Thoracic aorta (tissue), 2 donors: ENCODE results near the gene TAF1B. TPM values are rescaled to one million over a fixed set of nuclear protein-coding genes. Genes with fewer than 3 reads are reported as not detected.
"Not testable (repeated sequence)": the region's sequence is repeated elsewhere in the genome, so short reads cannot be mapped to it uniquely, and the experiment has no call there.

Experiments
- ATAC-seq: fragments of 150-250 bp; one replicate; pipeline ENCODE4 v1.8.0; 2017; ENCODE audit warnings: low read depth; ENCODE audit not compliant: insufficient number of reproducible peaks, low FRiP score
- DNase-seq: peaks from one replicate; pipeline ENCODE4 v3.0.0-alpha.2; 2020; ENCODE audit warnings: low spot score
- H3K27ac ChIP-seq, 2 donors: fragments of 200-600 bp; sonication (generic); 1 replicate in 1 of 2; 2 replicates in 1 of 2; pipeline ENCODE4 v1.5.1; 2016; ENCODE audit warnings: mild to moderate bottlenecking in 2 of 2, moderate library complexity in 2 of 2
- H3K27me3 ChIP-seq: fragments of 200-600 bp; sonication (generic); replicated peaks from 2 replicates; pipeline ENCODE4 v1.6.0; 2016; ENCODE audit warnings: mild to moderate bottlenecking; ENCODE audit not compliant: insufficient read depth
- H3K36me3 ChIP-seq: fragments of 200-600 bp; sonication (generic); one replicate; pipeline ENCODE4 v1.5.1; 2016
- H3K4me1 ChIP-seq, 2 donors: fragments of 200-600 bp; sonication (generic); 1 replicate in 1 of 2; 2 replicates in 1 of 2; pipeline versions ENCODE4 v1.5.1 to v1.6.0; 2016; ENCODE audit warnings: low read depth in 2 of 2, mild to moderate bottlenecking in 1 of 2; ENCODE audit not compliant: control insufficient read depth in 1 of 2
- H3K4me3 ChIP-seq: fragments of 200-600 bp; sonication (generic); 2 replicates; pipeline ENCODE4 v1.5.1; 2016; ENCODE audit warnings: mild to moderate bottlenecking
- H3K9me3 ChIP-seq: fragments of 200-600 bp; sonication (generic); 2 replicates; pipeline ENCODE4 v1.5.1; 2016
- total RNA-seq, 2 donors: library from RNA; depleted of rRNA; stranded (reverse); fragments of >200 nt; gene quantifications; one replicate each; pipeline versions ENCODE4 v1.1.0 to v1.2.3, GENCODE V29; 2016
- TF ChIP-seq, protein P1 (sequence below): fragments of 200-600 bp; sonication (generic); IDR thresholded peaks from one replicate; pipeline ENCODE4 v1.5.1; 2019; ENCODE audit warnings: antibody characterized with exemption

The TAF1B gene
- total RNA-seq, 2 donors from 2014 or later: 8.3 to 11.2 TPM

- H3K27me3 ChIP-seq: no peaks in the 10 kb centered on the region
- ATAC-seq: no peak
- no peak overlapping the region for H3K4me3 ChIP-seq
- H3K9me3 ChIP-seq: no peaks in the 10 kb centered on the region
- no peak overlapping the region for H3K27ac ChIP-seq
- H3K4me1 ChIP-seq: no peaks in the 10 kb centered on the region
- TF ChIP-seq, protein P1, sequence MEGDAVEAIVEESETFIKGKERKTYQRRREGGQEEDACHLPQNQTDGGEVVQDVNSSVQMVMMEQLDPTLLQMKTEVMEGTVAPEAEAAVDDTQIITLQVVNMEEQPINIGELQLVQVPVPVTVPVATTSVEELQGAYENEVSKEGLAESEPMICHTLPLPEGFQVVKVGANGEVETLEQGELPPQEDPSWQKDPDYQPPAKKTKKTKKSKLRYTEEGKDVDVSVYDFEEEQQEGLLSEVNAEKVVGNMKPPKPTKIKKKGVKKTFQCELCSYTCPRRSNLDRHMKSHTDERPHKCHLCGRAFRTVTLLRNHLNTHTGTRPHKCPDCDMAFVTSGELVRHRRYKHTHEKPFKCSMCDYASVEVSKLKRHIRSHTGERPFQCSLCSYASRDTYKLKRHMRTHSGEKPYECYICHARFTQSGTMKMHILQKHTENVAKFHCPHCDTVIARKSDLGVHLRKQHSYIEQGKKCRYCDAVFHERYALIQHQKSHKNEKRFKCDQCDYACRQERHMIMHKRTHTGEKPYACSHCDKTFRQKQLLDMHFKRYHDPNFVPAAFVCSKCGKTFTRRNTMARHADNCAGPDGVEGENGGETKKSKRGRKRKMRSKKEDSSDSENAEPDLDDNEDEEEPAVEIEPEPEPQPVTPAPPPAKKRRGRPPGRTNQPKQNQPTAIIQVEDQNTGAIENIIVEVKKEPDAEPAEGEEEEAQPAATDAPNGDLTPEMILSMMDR: no peak
- DNase-seq: no peak
- H3K36me3 ChIP-seq: no peaks in the 10 kb centered on the region
Measured at GRCh38 chr2:9830685-9831410, 12.4 kb upstream of the TAF1B start.

DNA sequence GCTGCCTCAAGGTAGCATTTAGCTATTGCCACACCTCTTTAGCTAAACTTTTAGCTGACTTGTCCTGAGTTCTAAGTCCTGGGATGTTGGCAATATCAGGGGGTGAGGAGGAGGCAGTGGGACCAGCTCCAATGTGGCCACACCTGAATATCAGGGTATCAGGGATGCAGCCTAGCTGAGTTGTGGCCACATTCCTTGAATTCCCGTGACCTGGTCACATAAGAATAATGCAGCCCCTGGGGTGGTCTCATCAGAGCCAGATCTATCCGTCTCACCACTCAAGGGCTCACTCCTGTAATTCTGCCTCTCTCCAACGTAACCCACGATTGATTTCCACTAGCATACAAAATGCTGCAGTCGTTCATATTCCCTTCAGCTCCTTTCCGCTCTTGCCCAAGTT is 11.6 kb upstream of the TAF1B start:
- DNase-seq (no peak), ATAC-seq (no peak)
- TF ChIP-seq, protein P1: no peak
- Histone ChIP-seq H3K4me1 (no peaks in the 10 kb centered on the region), H3K27ac (no peak overlapping the region), H3K9me3 (no peaks in the 10 kb centered on the region), H3K36me3 (no peaks in the 10 kb centered on the region), H3K27me3 (no peaks in the 10 kb centered on the region), H3K4me3 (no peak overlapping the region)

DNA sequence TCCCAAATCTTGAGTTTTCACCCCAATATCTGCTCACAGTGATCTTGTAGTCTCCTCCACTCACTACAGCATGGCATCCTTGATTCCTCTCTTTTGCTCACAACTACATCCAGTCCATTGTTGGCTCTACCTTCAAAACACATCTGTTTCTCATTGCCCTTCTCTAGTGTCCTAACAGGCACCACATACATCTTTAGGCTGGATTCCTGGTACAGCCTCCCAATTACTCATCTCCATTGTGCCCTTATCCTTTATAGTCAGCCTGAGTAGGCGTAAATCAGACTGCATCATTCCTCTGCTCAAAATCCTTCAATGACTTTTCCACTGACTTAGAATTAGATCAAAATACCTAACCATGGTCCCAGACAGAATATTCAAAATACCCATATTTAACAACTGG is 10.7 kb upstream of the TAF1B start:
- H3K27me3 ChIP-seq: no peaks in the 10 kb centered on the region
- ATAC-seq (no peak), DNase-seq (no peak)
- H3K4me1 ChIP-seq: no peaks in the 10 kb centered on the region
- no peaks in the 10 kb centered on the region for H3K9me3 ChIP-seq
- H3K27ac ChIP-seq: no peak overlapping the region
- no peaks in the 10 kb centered on the region for H3K36me3 ChIP-seq
- H3K4me3 ChIP-seq: no peak overlapping the region
- TF ChIP-seq, protein P1: no peak

- H3K27ac ChIP-seq, H3K9me3 ChIP-seq, DNase-seq, H3K36me3 ChIP-seq, ATAC-seq, H3K4me3 ChIP-seq, H3K27me3 ChIP-seq, H3K4me1 ChIP-seq: not testable (repeated sequence)
Measured at GRCh38 chr2:9835068-9835467, 8.2 kb upstream of the TAF1B start.

- Histone ChIP-seq H3K36me3 (no peaks in the 10 kb centered on the region), H3K4me1 (no peaks in the 10 kb centered on the region), H3K9me3 (no peaks in the 10 kb centered on the region), H3K4me3 (no peak overlapping the region), H3K27ac (no peak overlapping the region), H3K27me3 (no peaks in the 10 kb centered on the region)
- no peak for DNase-seq
- ATAC-seq: no peak
- TF ChIP-seq, protein P1: no peak
Measured at GRCh38 chr2:9836074-9836473, 7.2 kb upstream of the TAF1B start.

DNA sequence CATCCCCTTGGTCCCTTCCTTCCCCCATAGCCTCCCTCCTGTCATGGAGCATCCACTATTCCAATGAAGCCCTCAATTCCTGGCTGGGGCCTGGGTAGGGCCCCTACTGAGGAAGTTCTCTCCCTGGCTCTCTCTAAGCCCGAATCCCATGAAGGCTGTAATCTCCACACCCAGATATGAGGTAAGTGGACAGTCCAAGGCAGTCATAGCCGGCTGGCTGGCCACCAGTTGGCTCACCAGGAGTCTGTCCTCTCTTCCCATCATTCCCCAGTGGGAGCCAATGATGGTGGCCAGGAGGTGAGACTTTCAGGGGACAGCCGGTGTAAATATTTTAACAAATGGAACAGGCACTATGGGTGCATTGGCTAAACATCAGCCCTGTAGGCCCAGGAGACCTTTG is 6.8 kb upstream of the TAF1B start:
- Histone ChIP-seq H3K9me3 (no peaks in the 10 kb centered on the region), H3K27me3 (no peaks in the 10 kb centered on the region), H3K4me1 (no peaks in the 10 kb centered on the region), H3K36me3 (no peaks in the 10 kb centered on the region), H3K27ac (no peak overlapping the region), H3K4me3 (no peak overlapping the region)
- no peak for ATAC-seq
- TF ChIP-seq, protein P1: no peak
- no peak for DNase-seq
